Activated CD8-positive, alpha-beta T cell treated with anti-CD3 and anti-CD28 coated beads for 36 hours (primary cell): ENCODE measurements around the gene RIBC2. TPM values are rescaled to one million over a fixed set of nuclear protein-coding genes. Genes with fewer than 3 reads are reported as not detected.
"Not testable (repeated sequence)": the region's sequence is repeated elsewhere in the genome, so short reads cannot be mapped to it uniquely, and the experiment has no call there.

ENCODE experiments used
- ATAC-seq: fragments of 200-7000 bp; cut with Tn5 transposase; one replicate; pipeline ENCODE4 v1.10.0; 2021; ENCODE audit warnings: mild to moderate bottlenecking, moderate library complexity
- CTCF ChIA-PET: fragments of 350-600 bp; sonication (Branson Sonifier 250); formaldehyde crosslinking; loops from one replicate; lab custom pipeline; 2021; ENCODE audit warnings: antibody characterized with exemption; lab: Charles Lee
- POLR2A ChIA-PET: fragments of 350-600 bp; sonication (Branson Sonifier 250); formaldehyde crosslinking; loops from one replicate; lab custom pipeline; 2021; ENCODE audit warnings: antibody characterized with exemption; lab: Charles Lee
- DNase-seq: peaks from one replicate; pipeline ENCODE4 v3.0.0-alpha.2; 2020
- H3K27ac Mint-ChIP-seq: one replicate; pipeline ENCODE4 v1.8.0; 2021; ENCODE audit warnings: mild to moderate bottlenecking, mixed read lengths
- H3K27me3 Mint-ChIP-seq: one replicate; pipeline ENCODE4 v1.8.0; 2021; ENCODE audit warnings: mixed read lengths
- H3K36me3 Mint-ChIP-seq: one replicate; pipeline ENCODE4 v1.8.0; 2021; ENCODE audit warnings: low read depth, mixed read lengths
- H3K4me1 Mint-ChIP-seq: one replicate; pipeline ENCODE4 v1.8.0; 2021; ENCODE audit warnings: low read depth, mixed read lengths
- H3K4me3 Mint-ChIP-seq: one replicate; pipeline ENCODE4 v1.8.0; 2021; ENCODE audit warnings: mild to moderate bottlenecking, moderate library complexity, mixed read lengths
- H3K9me3 Mint-ChIP-seq: one replicate; pipeline ENCODE4 v1.8.0; 2021; ENCODE audit warnings: mixed read lengths
- CTCF ChIP-seq: fragments of 200-600 bp; IDR thresholded peaks from one replicate; pipeline ENCODE4 v1.8.0; 2022; ENCODE audit warnings: antibody characterized with exemption, mild to moderate bottlenecking
- intact Hi-C: fragments of 100-400 bp; cut with micrococcal nuclease; formaldehyde crosslinking; loops from one replicate; pipeline ENCODE4 v1.10.0; 2022
- total RNA-seq, 2 experiments: library from RNA; stranded (reverse); gene quantifications; one replicate each; pipeline ENCODE4 v1.2.3, GENCODE V29; 2021

The RIBC2 gene
- total RNA-seq, 2 experiments from 2014 or later = 9.5 to 10.4 TPM

GRCh38 chr22:45429981-45430775, 16.7 kb downstream of the RIBC2 start:
- Mint-ChIP-seq H3K27me3 (no peaks in the 10 kb centered on the region), H3K9me3 (no peaks in the 10 kb centered on the region), H3K27ac (no peak overlapping the region), H3K4me1 (no peaks in the 10 kb centered on the region), H3K36me3 (peaks cover 10% of the 10 kb centered on the region), H3K4me3 (no peak overlapping the region)
- intact Hi-C loops = no loop called here
- CTCF ChIA-PET = interaction anchor here (0.6 to 1.1 kb wide), 2 partner anchors 117 to 148 kb away, joined by 3 read pairs; no protein-coding TSS in a partner anchor
- ATAC-seq (no peak), DNase-seq (no peak)
- no peak for TF ChIP-seq CTCF
- POLR2A ChIA-PET = interaction anchor here (0.6 kb wide), 1 partner anchor 31 kb away, joined by 4 read pairs; no protein-coding TSS in a partner anchor

DNA sequence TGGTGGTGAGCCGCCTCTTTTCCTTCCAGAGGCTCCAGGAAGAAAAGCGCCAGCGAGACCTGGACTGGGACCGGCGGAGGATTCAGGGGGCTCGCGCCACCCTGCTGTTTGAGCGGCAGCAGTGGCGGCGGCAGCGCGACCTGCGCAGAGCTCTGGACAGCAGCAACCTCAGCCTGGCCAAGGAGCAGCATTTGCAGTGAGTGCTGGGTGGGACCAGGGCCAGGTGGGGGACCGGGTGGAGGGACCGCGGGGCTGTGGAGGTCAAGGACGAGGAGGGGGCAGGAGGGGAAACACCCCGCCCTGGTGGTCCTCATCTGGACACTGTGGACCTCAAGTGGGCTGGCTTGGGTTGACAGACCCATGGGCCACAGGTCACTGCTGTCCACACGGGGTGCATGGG, 17.4 kb downstream of the RIBC2 start:
- POLR2A ChIA-PET = interaction anchor here (0.6 kb wide), 1 partner anchor 30 kb away, joined by 4 read pairs; no protein-coding TSS in a partner anchor
- H3K4me3 Mint-ChIP-seq = no peak overlapping the region
- no peaks in the 10 kb centered on the region for H3K9me3 Mint-ChIP-seq
- peaks cover 10% of the 10 kb centered on the region for H3K36me3 Mint-ChIP-seq
- no peak overlapping the region for H3K27ac Mint-ChIP-seq
- TF ChIP-seq CTCF = no peak
- DNase-seq (no peak), ATAC-seq (no peak)
- CTCF ChIA-PET = no interaction called here
- H3K27me3 Mint-ChIP-seq = no peaks in the 10 kb centered on the region
- intact Hi-C loops = no loop called here
- peaks cover 7% of the 10 kb centered on the region for H3K4me1 Mint-ChIP-seq

- TF ChIP-seq CTCF = no peak
- H3K27ac Mint-ChIP-seq = no peak overlapping the region
- ChIA-PET CTCF (no interaction called here), POLR2A (interaction anchor here (0.6 to 0.7 kb wide), 2 partner anchors 166 to 182 kb away, joined by 3 to 4 read pairs; no protein-coding TSS in a partner anchor)
- H3K36me3 Mint-ChIP-seq = no peaks in the 10 kb centered on the region
- DNase-seq (no peak), ATAC-seq (no peak)
- no peaks in the 10 kb centered on the region for H3K9me3 Mint-ChIP-seq
- H3K4me3 Mint-ChIP-seq = no peak overlapping the region
- intact Hi-C loops = loop anchor here (2.0 kb wide), 1 partner anchor 166 kb away; no protein-coding TSS in a partner anchor
- peaks cover 7% of the 10 kb centered on the region for H3K4me1 Mint-ChIP-seq
- no peaks in the 10 kb centered on the region for H3K27me3 Mint-ChIP-seq
These were observed 21.5 kb downstream of the RIBC2 start for GRCh38 chr22:45434981-45435380.

DNA sequence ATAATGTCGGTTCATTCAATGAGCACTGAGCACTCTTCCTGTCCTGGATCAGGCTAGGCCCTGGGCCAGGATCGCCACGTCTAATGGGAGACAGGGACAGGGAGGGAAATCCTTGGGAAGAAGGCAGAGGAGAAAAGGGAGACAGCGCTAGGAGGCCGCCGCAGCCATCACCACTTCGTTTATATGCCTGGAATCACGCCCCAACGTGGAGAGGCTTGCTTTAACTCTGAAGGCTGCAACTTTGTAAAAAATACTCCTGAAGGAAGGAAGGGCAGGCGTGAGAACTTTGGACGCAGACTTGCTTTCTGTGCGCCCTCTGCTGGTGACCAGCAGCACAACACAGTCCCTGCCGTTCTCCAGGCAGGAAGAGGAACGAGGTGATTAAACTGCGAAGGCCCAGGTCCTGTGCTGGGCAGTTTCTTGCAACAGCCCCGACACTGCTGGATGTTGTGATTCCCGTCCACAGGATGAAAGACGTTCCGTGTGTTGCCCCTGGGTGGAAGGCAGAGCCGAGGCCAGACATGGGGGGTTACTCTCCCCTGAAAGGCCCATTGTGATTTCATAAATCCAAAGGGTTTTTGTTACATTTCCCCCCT, 22.1 kb downstream of the RIBC2 start:
- H3K27me3 Mint-ChIP-seq = no peaks in the 10 kb centered on the region
- ChIA-PET CTCF (interaction anchor here (1.1 kb wide), 1 partner anchor 138 kb away, joined by 3 read pairs; no protein-coding TSS in a partner anchor), POLR2A (no interaction called here)
- intact Hi-C loops = loop anchor here (2.0 kb wide), 1 partner anchor 167 kb away; no protein-coding TSS in a partner anchor
- no peak overlapping the region for H3K27ac Mint-ChIP-seq
- ATAC-seq (peak; percentile 94), DNase-seq (peak; percentile 85)
- H3K4me3 Mint-ChIP-seq = no peak overlapping the region
- H3K4me1 Mint-ChIP-seq = peaks cover 10% of the 10 kb centered on the region
- H3K36me3 Mint-ChIP-seq = no peaks in the 10 kb centered on the region
- H3K9me3 Mint-ChIP-seq = no peaks in the 10 kb centered on the region
- TF ChIP-seq CTCF = peak; percentile 92

DNA sequence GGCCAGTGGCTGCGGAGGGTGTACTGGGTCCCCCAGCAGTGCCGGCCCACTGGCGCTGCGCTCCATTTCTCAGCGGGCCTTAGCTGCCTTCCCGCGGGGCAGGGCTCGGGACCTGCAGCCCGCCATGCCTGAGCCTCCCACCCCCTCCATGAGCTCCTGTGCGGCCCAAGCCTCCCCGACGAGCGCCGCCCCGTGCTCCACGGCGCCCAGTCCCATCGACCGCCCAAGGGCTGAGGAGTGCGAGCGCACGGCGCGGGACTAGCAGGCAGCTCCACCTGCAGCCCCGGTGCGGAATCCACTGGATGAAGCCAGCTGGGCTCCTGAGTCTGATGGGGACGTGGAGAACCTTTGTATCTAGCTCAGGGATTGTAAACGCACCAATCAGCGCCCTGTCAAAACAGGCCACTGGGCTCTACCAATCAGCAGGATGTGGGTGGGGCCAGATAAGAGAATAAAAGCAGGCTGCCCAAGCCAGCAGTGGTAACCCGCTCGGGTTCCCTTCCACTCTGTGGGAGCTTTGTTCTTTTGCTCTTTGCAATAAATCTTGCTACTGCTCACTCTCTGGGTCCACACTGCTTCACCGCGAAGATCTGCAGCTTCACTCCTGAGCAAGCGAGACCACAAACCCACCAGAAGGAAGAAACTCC, 23.5 kb downstream of the RIBC2 start:
- H3K27ac Mint-ChIP-seq, intact Hi-C loops, H3K9me3 Mint-ChIP-seq, H3K27me3 Mint-ChIP-seq, DNase-seq, H3K4me3 Mint-ChIP-seq, ATAC-seq, H3K36me3 Mint-ChIP-seq: not testable (repeated sequence)
- POLR2A ChIA-PET = interaction anchor here (0.9 to 2.0 kb wide), 2 partner anchors 24 to 113 kb away, joined by 3 to 4 read pairs; partner anchors contain the start of genes RIBC2 and SMC1B
- CTCF ChIA-PET = interaction anchor here (0.6 to 1.4 kb wide), 3 partner anchors 117 to 461 kb away, joined by 3 to 5 read pairs (median 4); no protein-coding TSS in a partner anchor
- H3K4me1 Mint-ChIP-seq = peaks cover 17% of the 10 kb centered on the region
